Measurements from ENCODE around the gene MXD3.
"Not testable (repeated sequence)": the region's sequence is repeated elsewhere in the genome, so short reads cannot be mapped to it uniquely, and the experiment has no call there.

Gene MXD3

DNA sequence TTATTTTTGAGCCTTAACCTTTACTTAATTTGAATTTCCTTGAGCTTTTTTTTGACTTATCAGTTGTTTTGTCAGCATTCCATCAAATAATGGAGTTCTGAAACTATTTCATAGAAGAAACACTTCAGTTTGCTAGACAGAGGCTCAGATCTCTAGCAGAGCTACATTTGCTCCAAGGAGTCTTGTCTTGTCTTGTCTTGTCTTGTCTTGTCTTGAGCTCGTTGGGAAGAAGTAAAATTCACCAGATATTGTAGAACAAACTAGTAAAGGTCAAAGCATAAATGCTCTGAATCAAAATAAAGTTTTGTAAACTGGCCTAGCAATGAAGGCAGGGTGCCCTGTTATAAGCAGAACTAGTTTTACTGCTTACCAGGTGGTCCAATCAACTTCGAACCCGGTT, 41.7 kb downstream of the MXD3 start:
- Histone ChIP-seq H3K9me3 (ENCODE audit: control insufficient read depth, low read depth, low read length) (no peaks in the 10 kb centered on the region), H3K27ac (ENCODE audit: low read length) (no peak overlapping the region), H3K4me1 (ENCODE audit: control insufficient read depth, low read depth, low read length) (no peaks in the 10 kb centered on the region), H3K9ac (ENCODE audit: low read length) (no peak overlapping the region), H3K36me3 (ENCODE audit: control insufficient read depth, low read depth, low read length) (peaks cover 81% of the 10 kb centered on the region), H3K4me3 (ENCODE audit: low read length) (no peak overlapping the region), H3K27me3 (ENCODE audit: control insufficient read depth, insufficient read depth, low read length) (no peaks in the 10 kb centered on the region)

DNA sequence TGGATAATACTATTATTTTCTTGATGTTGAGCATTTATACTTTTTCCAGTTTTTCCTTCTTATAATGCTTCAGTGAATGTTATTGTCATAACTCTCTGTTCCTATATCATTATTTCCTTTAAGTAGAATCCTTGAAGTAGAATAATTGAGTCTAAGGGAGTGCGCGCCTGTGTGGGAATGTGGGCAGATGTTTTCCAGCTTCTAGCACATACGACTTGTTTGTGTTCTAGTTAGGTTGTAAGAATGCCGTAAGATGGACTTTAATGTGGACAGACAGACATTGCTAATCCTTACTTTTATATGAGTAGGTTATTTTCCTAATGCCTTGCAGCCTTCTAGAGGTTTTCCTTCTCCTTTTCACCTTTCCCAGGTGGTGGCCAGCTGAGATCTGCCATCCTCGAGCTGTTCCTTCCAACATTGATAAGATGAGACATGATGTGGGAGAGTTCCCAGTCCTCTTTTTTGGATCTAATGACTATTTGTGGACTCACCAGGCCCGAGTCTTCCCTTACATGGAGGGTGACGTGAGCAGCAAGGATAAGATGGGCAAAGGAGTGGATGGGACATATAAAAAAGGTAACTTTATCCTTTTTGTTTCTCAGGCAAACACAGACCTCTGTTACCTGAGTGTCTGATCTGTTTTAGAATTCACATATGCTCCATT, 42.3 kb downstream of the MXD3 start:
- Histone ChIP-seq H3K36me3 (ENCODE audit: control insufficient read depth, low read depth, low read length) (peaks cover 81% of the 10 kb centered on the region), H3K4me3 (ENCODE audit: low read length) (no peak overlapping the region), H3K27me3 (ENCODE audit: control insufficient read depth, insufficient read depth, low read length) (no peaks in the 10 kb centered on the region), H3K9me3 (ENCODE audit: control insufficient read depth, low read depth, low read length) (no peaks in the 10 kb centered on the region), H3K4me1 (ENCODE audit: control insufficient read depth, low read depth, low read length) (no peaks in the 10 kb centered on the region), H3K27ac (ENCODE audit: low read length) (no peak overlapping the region), H3K9ac (ENCODE audit: low read length) (no peak overlapping the region)

DNA sequence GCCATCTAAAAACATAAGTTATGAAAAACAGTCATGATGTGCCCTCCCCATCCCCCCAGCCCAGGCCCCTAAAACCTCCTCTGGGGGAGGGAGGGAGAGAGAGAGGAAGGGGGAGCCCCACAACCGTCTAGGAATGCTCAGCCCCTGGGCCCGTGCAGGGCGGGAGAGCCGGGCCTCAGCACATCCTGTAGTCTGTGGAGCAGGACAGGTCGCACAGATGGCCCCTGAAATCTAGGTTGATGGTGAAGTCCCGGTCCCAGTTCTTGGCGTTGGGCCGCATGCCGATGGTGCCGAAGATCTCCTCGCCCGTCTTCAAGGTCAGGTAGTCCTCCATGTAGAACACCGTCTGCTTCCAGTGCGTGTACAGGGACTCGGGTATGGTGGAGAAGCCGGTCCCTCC, 46.3 kb downstream of the MXD3 start:
- Histone ChIP-seq H3K9me3 (ENCODE audit: control insufficient read depth, low read depth, low read length) (no peaks in the 10 kb centered on the region), H3K9ac (ENCODE audit: low read length) (no peak overlapping the region), H3K4me1 (ENCODE audit: control insufficient read depth, low read depth, low read length) (no peaks in the 10 kb centered on the region), H3K27me3 (ENCODE audit: control insufficient read depth, insufficient read depth, low read length) (no peaks in the 10 kb centered on the region), H3K27ac (ENCODE audit: low read length) (no peak overlapping the region), H3K4me3 (ENCODE audit: low read length) (no peak overlapping the region), H3K36me3 (ENCODE audit: control insufficient read depth, low read depth, low read length) (peaks cover 84% of the 10 kb centered on the region)

DNA sequence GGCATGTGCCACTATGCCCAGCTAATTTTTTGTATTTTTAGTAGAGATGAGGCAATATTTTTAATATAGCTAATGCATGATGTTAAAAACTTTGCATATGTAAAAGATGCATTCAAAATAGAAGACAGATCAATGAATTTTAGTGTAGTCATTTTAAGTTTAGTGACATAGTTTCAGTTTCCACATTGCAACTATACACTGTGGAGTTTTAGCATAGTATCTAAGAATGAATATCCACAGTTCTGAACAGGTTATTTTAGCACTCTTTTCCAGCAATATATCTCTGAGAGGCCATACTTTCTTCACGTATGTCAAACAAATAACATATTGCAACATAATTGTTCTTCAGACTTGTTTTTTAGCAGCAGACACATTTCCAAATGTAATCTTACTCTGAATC, 47.5 kb downstream of the MXD3 start:
- no peaks in the 10 kb centered on the region for H3K4me1 ChIP-seq (ENCODE audit: control insufficient read depth, low read depth, low read length)
- no peak overlapping the region for H3K27ac ChIP-seq (ENCODE audit: low read length)
- no peak overlapping the region for H3K4me3 ChIP-seq (ENCODE audit: low read length)
- H3K9me3 ChIP-seq (ENCODE audit: control insufficient read depth, low read depth, low read length), result no peaks in the 10 kb centered on the region
- no peaks in the 10 kb centered on the region for H3K27me3 ChIP-seq (ENCODE audit: control insufficient read depth, insufficient read depth, low read length)
- H3K36me3 ChIP-seq (ENCODE audit: control insufficient read depth, low read depth, low read length), result peaks cover 84% of the 10 kb centered on the region
- H3K9ac ChIP-seq (ENCODE audit: low read length), result no peak overlapping the region

DNA sequence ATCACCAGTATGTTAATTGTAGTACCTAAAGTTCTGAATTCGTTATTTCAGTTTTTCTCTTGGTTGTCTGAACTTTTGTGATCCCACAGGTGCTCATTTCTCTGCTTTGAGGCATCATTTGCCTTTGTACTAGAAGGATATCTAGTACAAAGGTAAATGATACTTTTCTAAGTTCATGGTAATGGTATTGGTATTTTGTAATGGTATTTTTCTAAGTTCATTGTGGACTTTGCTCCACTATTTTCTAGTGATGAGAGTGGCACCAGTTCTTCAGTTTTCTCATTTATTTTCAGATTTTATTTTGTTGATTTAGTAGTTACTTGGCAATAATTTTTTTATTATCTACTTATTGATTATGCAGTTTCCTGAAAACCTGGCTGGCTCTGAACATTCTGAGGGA, 50.2 kb downstream of the MXD3 start:
- no peaks in the 10 kb centered on the region for H3K27me3 ChIP-seq (ENCODE audit: control insufficient read depth, insufficient read depth, low read length)
- H3K4me1 ChIP-seq (ENCODE audit: control insufficient read depth, low read depth, low read length), result no peaks in the 10 kb centered on the region
- no peaks in the 10 kb centered on the region for H3K9me3 ChIP-seq (ENCODE audit: control insufficient read depth, low read depth, low read length)
- peaks cover 89% of the 10 kb centered on the region for H3K36me3 ChIP-seq (ENCODE audit: control insufficient read depth, low read depth, low read length)
- no peak overlapping the region for H3K9ac ChIP-seq (ENCODE audit: low read length)
- no peak overlapping the region for H3K4me3 ChIP-seq (ENCODE audit: low read length)
- no peak overlapping the region for H3K27ac ChIP-seq (ENCODE audit: low read length)

DNA sequence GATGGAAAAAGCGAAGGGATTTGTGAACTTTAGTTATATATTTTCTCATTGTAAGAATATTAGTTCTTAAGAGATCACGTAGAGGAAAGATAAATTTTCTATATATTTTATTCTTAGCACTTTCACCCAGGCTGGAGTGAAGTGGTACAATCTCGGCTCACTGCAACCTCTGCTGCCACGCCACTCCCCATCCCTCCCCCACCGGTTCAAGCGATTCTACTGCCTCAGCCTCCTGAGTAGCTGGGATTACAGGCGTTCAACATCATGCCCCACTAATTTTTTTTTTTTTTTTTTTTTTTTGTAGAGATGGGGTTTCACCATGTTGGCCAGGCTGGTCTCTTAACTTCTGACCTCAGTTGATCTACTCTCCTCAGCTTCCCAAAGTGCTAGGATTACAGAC, 50.7 kb downstream of the MXD3 start:
- Histone ChIP-seq H3K4me3 (ENCODE audit: low read length) (no peak overlapping the region), H3K9ac (ENCODE audit: low read length) (no peak overlapping the region), H3K27ac (ENCODE audit: low read length) (no peak overlapping the region), H3K36me3 (ENCODE audit: control insufficient read depth, low read depth, low read length) (peaks cover 92% of the 10 kb centered on the region), H3K27me3 (ENCODE audit: control insufficient read depth, insufficient read depth, low read length) (no peaks in the 10 kb centered on the region), H3K4me1 (ENCODE audit: control insufficient read depth, low read depth, low read length) (no peaks in the 10 kb centered on the region), H3K9me3 (ENCODE audit: control insufficient read depth, low read depth, low read length) (no peaks in the 10 kb centered on the region)

DNA sequence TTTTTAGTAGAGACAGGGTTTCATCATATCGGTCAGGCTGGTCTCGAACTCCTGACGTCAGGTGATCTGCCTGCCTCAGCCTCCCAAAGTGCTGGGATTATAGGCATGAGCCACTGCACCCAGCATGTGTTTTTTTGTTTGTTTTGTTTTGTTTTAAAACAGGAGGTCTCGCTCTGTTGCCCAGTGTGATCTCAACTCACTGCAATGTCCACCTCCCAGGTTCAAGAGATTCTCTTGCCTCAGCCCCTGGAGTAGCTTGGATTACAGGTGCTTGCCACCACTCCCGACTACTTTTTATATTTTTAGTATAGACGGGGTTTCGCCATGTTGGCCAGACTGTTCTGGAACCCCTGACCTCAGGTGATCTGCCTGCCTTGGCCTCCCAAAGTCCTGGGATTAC, 53.0 kb downstream of the MXD3 start:
- H3K4me1 ChIP-seq (ENCODE audit: control insufficient read depth, low read depth, low read length); H3K4me3 ChIP-seq (ENCODE audit: low read length); H3K27ac ChIP-seq (ENCODE audit: low read length); H3K9me3 ChIP-seq (ENCODE audit: control insufficient read depth, low read depth, low read length); H3K27me3 ChIP-seq (ENCODE audit: control insufficient read depth, insufficient read depth, low read length); H3K9ac ChIP-seq (ENCODE audit: low read length): not testable (repeated sequence)
- H3K36me3 ChIP-seq (ENCODE audit: control insufficient read depth, low read depth, low read length), result peaks cover 93% of the 10 kb centered on the region
